ENCODE measurements around the gene NLRC5.

NLRC5 gene

DNA sequence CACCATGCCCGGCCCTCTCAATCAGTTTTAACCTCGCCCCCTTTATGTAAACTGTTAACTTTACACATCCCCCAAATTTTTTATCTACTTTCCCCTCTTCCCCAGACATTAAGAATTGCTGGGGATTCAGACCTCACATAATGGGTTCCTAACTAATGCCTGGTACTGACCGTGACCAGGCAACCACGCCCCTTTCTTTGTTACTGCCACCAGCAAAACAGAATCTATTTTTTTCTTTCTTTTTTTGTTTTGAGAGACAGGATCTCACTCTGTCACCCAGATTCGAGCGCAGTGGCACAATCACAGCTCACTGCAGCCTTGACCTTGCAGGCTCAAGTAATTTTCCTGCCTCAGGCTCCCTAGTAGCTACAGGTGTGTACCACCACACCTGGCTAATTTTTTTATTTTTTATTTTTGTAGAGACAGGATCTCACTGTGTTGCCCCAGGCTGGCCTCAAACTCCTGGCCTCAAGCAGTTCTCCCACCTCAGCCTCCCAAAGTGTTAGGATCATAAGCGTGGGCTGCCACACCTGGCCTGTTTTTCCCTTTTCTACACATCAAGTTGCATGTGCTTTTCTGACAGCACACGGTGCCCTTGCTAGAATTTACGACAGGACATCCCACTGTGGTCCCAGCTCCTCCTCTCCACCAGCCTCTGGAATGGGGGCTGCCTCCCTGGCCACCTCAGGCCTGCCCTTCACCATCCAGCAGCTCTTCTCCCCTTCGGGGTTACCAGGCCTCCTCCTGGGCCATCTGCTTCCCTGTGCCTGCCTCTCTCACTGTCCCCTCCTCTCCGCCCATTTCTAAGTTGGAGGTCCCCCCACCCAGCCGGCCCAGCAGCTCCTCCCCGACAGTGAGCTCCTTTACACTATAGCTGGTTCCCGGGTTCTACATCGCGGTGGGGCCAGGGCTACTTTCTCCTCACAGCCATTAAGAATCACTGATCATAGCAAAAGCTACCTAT lies 113.8 kb downstream of the NLRC5 start:
- Histone ChIP-seq H3K9ac (ENCODE audit: low read length) (no peak overlapping the region), H2BK120ac (ENCODE audit: low read depth, low read length) (no peak overlapping the region), H3K9me3 (ENCODE audit: control insufficient read depth, low read length) (no peaks in the 10 kb centered on the region), H3K4ac (ENCODE audit: low read depth in 1 of 2, low read length in 2 of 2) (no peak overlapping the region), H3K14ac (ENCODE audit: low read length in 2 of 2) (peak overlapping the region in 1 of 2 experiments; percentile 11), H2AK5ac (ENCODE audit: low read length, severe bottlenecking) (no peak overlapping the region), H3K27me3 (ENCODE audit: control insufficient read depth in 1 of 2, insufficient read depth in 1 of 2, low read length in 2 of 2) (no peaks in the 10 kb centered on the region), H2BK15ac (ENCODE audit: low read depth, poor library complexity, severe bottlenecking) (no peak overlapping the region), H3K4me1 (ENCODE audit: control insufficient read depth, insufficient read depth, low read depth, low read length) (peaks cover 8% of the 10 kb centered on the region), H2AFZ (ENCODE audit: low read depth, low read length) (no peak overlapping the region), H3K27ac (ENCODE audit: low read length, poor library complexity, severe bottlenecking) (no peak overlapping the region), H3K4me2 (ENCODE audit: low read length, poor library complexity, severe bottlenecking) (no peak overlapping the region), H3K18ac (ENCODE audit: low read depth in 1 of 2, low read length in 2 of 2) (no peak overlapping the region), H4K8ac (ENCODE audit: low read length) (no peak overlapping the region), H4K91ac (ENCODE audit: low read length) (no peak overlapping the region), H2BK5ac (ENCODE audit: low read depth, low read length, poor library complexity, severe bottlenecking) (no peak overlapping the region), H3K36me3 (ENCODE audit: control insufficient read depth in 1 of 2, insufficient read depth in 2 of 2, low read depth in 1 of 2, low read length in 2 of 2) (no peaks in the 10 kb centered on the region), H2BK12ac (ENCODE audit: low read length in 2 of 2) (no peak overlapping the region), H3K79me1 (replicated peaks; ENCODE audit: low read length, poor library complexity, severe bottlenecking) (peaks cover 22% of the 10 kb centered on the region), H3K4me3 (ENCODE audit: insufficient read depth in 1 of 2, low read depth in 1 of 2, low read length in 2 of 2) (no peak overlapping the region), H3K23ac (ENCODE audit: low read length in 2 of 2) (no peak overlapping the region)
- 65% methylated on average over 16 of the region's 16 CpGs for whole genome bisulfite sequencing
- no peak for DNase-seq

DNA sequence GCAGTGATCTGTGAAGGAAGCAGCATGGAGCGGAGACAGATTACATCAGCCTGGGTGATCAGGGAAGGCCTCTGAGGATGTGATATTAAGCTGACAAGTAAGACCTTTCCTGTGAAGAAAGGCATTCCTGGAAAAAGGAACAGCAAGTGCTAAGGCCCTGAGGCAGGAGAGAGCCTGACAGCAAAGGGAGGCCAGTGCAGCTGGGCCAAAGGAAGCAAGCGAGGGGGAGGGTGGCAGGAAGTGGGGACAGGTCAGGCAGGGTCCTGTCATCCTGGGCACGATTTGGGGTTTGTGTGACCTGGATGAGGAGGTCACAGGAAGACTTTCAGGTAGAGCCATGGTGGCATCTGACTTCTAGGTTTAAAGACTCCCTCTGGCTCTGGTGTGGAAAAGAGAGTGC lies 115.3 kb downstream of the NLRC5 start:
- Histone ChIP-seq H2AK5ac (ENCODE audit: low read length, severe bottlenecking) (no peak overlapping the region), H3K23ac (ENCODE audit: low read length in 2 of 2) (no peak overlapping the region), H3K36me3 (ENCODE audit: control insufficient read depth in 1 of 2, insufficient read depth in 2 of 2, low read depth in 1 of 2, low read length in 2 of 2) (no peaks in the 10 kb centered on the region), H3K27ac (ENCODE audit: low read length, poor library complexity, severe bottlenecking) (no peak overlapping the region), H3K4me3 (ENCODE audit: insufficient read depth in 1 of 2, low read depth in 1 of 2, low read length in 2 of 2) (no peak overlapping the region), H3K79me1 (replicated peaks; ENCODE audit: low read length, poor library complexity, severe bottlenecking) (peaks cover 26% of the 10 kb centered on the region), H2AFZ (ENCODE audit: low read depth, low read length) (no peak overlapping the region), H3K4ac (ENCODE audit: low read depth in 1 of 2, low read length in 2 of 2) (no peak overlapping the region), H3K18ac (ENCODE audit: low read depth in 1 of 2, low read length in 2 of 2) (no peak overlapping the region), H2BK12ac (ENCODE audit: low read length in 2 of 2) (no peak overlapping the region), H2BK15ac (ENCODE audit: low read depth, poor library complexity, severe bottlenecking) (no peak overlapping the region), H2BK5ac (ENCODE audit: low read depth, low read length, poor library complexity, severe bottlenecking) (no peak overlapping the region), H3K27me3 (ENCODE audit: control insufficient read depth in 1 of 2, insufficient read depth in 1 of 2, low read length in 2 of 2) (no peaks in the 10 kb centered on the region), H3K4me2 (ENCODE audit: low read length, poor library complexity, severe bottlenecking) (no peak overlapping the region), H3K4me1 (ENCODE audit: control insufficient read depth, insufficient read depth, low read depth, low read length) (peaks cover 10% of the 10 kb centered on the region), H3K14ac (ENCODE audit: low read length in 2 of 2) (peak overlapping the region in 1 of 2 experiments; percentile 13), H4K8ac (ENCODE audit: low read length) (no peak overlapping the region), H2BK120ac (ENCODE audit: low read depth, low read length) (no peak overlapping the region), H3K9me3 (ENCODE audit: control insufficient read depth, low read length) (no peaks in the 10 kb centered on the region), H4K91ac (ENCODE audit: low read length) (no peak overlapping the region), H3K9ac (ENCODE audit: low read length) (no peak overlapping the region)
- DNase-seq, result no peak
- 85% methylated on average over 3 of the region's 3 CpGs for WGBS

DNA sequence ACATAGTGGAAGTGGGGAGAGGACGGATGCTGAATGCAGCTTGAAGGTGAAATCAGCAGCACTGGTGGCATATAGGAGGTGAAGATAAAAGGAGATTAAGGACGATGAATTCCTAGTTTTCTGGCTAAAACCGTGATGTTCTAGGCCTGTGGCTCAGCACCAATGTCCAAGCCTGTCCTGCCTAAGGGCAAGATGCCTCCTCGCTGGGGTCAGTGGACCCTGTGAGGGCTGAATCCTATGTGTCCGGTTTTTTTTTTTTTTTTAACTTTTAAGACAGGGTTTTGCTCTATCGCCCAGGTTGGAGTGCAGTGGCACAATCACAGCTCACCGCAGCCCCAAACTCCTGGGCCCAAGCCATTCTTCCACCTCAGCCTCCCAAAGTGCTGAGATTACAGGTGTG lies 115.8 kb downstream of the NLRC5 start:
- no peaks in the 10 kb centered on the region for H3K9me3 ChIP-seq (ENCODE audit: control insufficient read depth, low read length)
- H3K9ac ChIP-seq (ENCODE audit: low read length), result no peak overlapping the region
- no peak overlapping the region for H3K18ac ChIP-seq (ENCODE audit: low read depth in 1 of 2, low read length in 2 of 2)
- H3K4ac ChIP-seq (ENCODE audit: low read depth in 1 of 2, low read length in 2 of 2), result no peak overlapping the region
- H3K27me3 ChIP-seq (ENCODE audit: control insufficient read depth in 1 of 2, insufficient read depth in 1 of 2, low read length in 2 of 2), result no peaks in the 10 kb centered on the region
- H3K4me3 ChIP-seq (ENCODE audit: insufficient read depth in 1 of 2, low read depth in 1 of 2, low read length in 2 of 2), result no peak overlapping the region
- H2AK5ac ChIP-seq (ENCODE audit: low read length, severe bottlenecking), result no peak overlapping the region
- no peak overlapping the region for H4K91ac ChIP-seq (ENCODE audit: low read length)
- H2BK12ac ChIP-seq (ENCODE audit: low read length in 2 of 2), result no peak overlapping the region
- no peak overlapping the region for H2BK5ac ChIP-seq (ENCODE audit: low read depth, low read length, poor library complexity, severe bottlenecking)
- H3K14ac ChIP-seq (ENCODE audit: low read length in 2 of 2), result no peak overlapping the region
- H3K4me1 ChIP-seq (ENCODE audit: control insufficient read depth, insufficient read depth, low read depth, low read length), result peaks cover 8% of the 10 kb centered on the region
- H3K4me2 ChIP-seq (ENCODE audit: low read length, poor library complexity, severe bottlenecking), result no peak overlapping the region
- no peaks in the 10 kb centered on the region for H3K36me3 ChIP-seq (ENCODE audit: control insufficient read depth in 1 of 2, insufficient read depth in 2 of 2, low read depth in 1 of 2, low read length in 2 of 2)
- no peak overlapping the region for H2AFZ ChIP-seq (ENCODE audit: low read depth, low read length)
- no peak overlapping the region for H3K27ac ChIP-seq (ENCODE audit: low read length, poor library complexity, severe bottlenecking)
- H2BK120ac ChIP-seq (ENCODE audit: low read depth, low read length), result no peak overlapping the region
- DNase-seq, result no peak
- 90% methylated on average over 7 of the region's 7 CpGs for WGBS
- no peak overlapping the region for H3K23ac ChIP-seq (ENCODE audit: low read length in 2 of 2)
- H4K8ac ChIP-seq (ENCODE audit: low read length), result no peak overlapping the region
- peaks cover 26% of the 10 kb centered on the region for H3K79me1 ChIP-seq (replicated peaks; ENCODE audit: low read length, poor library complexity, severe bottlenecking)
- H2BK15ac ChIP-seq (ENCODE audit: low read depth, poor library complexity, severe bottlenecking), result no peak overlapping the region

DNA sequence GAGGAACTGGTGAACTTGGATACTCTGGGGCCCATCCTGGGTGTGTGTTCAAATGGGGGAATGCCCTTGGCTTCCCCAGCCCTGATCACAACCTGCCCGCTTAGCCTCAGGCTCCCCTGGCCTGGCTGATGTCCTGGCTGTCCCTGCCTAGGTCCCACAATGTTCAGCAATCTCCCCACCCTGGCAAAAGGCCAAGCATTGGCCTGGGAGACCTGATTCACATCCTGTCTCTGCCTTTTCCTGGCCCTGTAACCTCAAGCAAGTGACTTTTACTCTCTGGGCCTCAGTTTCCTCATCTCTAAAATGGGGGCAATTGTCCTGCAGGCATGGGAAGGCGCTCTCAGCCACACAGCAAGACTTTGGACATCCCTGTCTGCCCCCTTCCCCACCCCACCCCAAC lies 117.4 kb downstream of the NLRC5 start:
- H3K4me3 ChIP-seq (ENCODE audit: insufficient read depth in 1 of 2, low read depth in 1 of 2, low read length in 2 of 2), result no peak overlapping the region
- no peak overlapping the region for H3K9ac ChIP-seq (ENCODE audit: low read length)
- H2BK12ac ChIP-seq (ENCODE audit: low read length in 2 of 2), result no peak overlapping the region
- H4K91ac ChIP-seq (ENCODE audit: low read length), result no peak overlapping the region
- H3K9me3 ChIP-seq (ENCODE audit: control insufficient read depth, low read length), result no peaks in the 10 kb centered on the region
- no peak overlapping the region for H3K27ac ChIP-seq (ENCODE audit: low read length, poor library complexity, severe bottlenecking)
- H2BK120ac ChIP-seq (ENCODE audit: low read depth, low read length), result no peak overlapping the region
- H2BK15ac ChIP-seq (ENCODE audit: low read depth, poor library complexity, severe bottlenecking), result no peak overlapping the region
- H3K79me1 ChIP-seq (replicated peaks; ENCODE audit: low read length, poor library complexity, severe bottlenecking), result peaks cover 26% of the 10 kb centered on the region
- no peak overlapping the region for H3K4me2 ChIP-seq (ENCODE audit: low read length, poor library complexity, severe bottlenecking)
- peaks cover 8% of the 10 kb centered on the region for H3K4me1 ChIP-seq (ENCODE audit: control insufficient read depth, insufficient read depth, low read depth, low read length)
- H2AK5ac ChIP-seq (ENCODE audit: low read length, severe bottlenecking), result no peak overlapping the region
- no peak overlapping the region for H4K8ac ChIP-seq (ENCODE audit: low read length)
- no peak overlapping the region for H2AFZ ChIP-seq (ENCODE audit: low read depth, low read length)
- H3K18ac ChIP-seq (ENCODE audit: low read depth in 1 of 2, low read length in 2 of 2), result no peak overlapping the region
- no peak overlapping the region for H2BK5ac ChIP-seq (ENCODE audit: low read depth, low read length, poor library complexity, severe bottlenecking)
- H3K4ac ChIP-seq (ENCODE audit: low read depth in 1 of 2, low read length in 2 of 2), result no peak overlapping the region
- 100% methylated on average over 2 of the region's 2 CpGs for WGBS
- no peak overlapping the region for H3K23ac ChIP-seq (ENCODE audit: low read length in 2 of 2)
- no peaks in the 10 kb centered on the region for H3K36me3 ChIP-seq (ENCODE audit: control insufficient read depth in 1 of 2, insufficient read depth in 2 of 2, low read depth in 1 of 2, low read length in 2 of 2)
- no peak for DNase-seq
- H3K27me3 ChIP-seq (ENCODE audit: control insufficient read depth in 1 of 2, insufficient read depth in 1 of 2, low read length in 2 of 2), result no peaks in the 10 kb centered on the region
- H3K14ac ChIP-seq (ENCODE audit: low read length in 2 of 2), result peak overlapping the region in 1 of 2 experiments; percentile 64
